Nephron (organoid): ENCODE results near the gene APPL2.

ENCODE experiments used
- H3K27ac Mint-ChIP-seq, 3 experiments: 2 replicates each; pipeline ENCODE4 v1.8.0; 2020; ENCODE audit warnings: mixed read lengths in 3 of 3, mild to moderate bottlenecking in 2 of 3, moderate library complexity in 1 of 3
- H3K27me3 Mint-ChIP-seq: 2 replicates; pipeline ENCODE4 v1.8.0; 2021; ENCODE audit warnings: low read depth, mild to moderate bottlenecking, moderate library complexity, mixed read lengths
- H3K36me3 Mint-ChIP-seq: 2 replicates; pipeline ENCODE4 v1.8.0; 2020; ENCODE audit warnings: low read depth, mixed read lengths
- H3K4me1 Mint-ChIP-seq: 2 replicates; pipeline ENCODE4 v1.8.0; 2020; ENCODE audit warnings: mixed read lengths
- H3K4me3 Mint-ChIP-seq, 3 experiments: 2 replicates each; pipeline ENCODE4 v1.8.0; 2020; ENCODE audit warnings: mild to moderate bottlenecking in 3 of 3, mixed read lengths in 3 of 3, moderate library complexity in 2 of 3
- H3K9me3 Mint-ChIP-seq: 2 replicates; pipeline ENCODE4 v1.8.0; 2020; ENCODE audit warnings: mixed read lengths
- CTCF ChIP-seq, 3 experiments: fragments of 200-600 bp; sonication (generic); IDR thresholded peaks; one replicate each; pipeline ENCODE4 v1.5.0; 2021; ENCODE audit warnings: antibody characterized with exemption in 3 of 3; ENCODE audit not compliant: unreplicated experiment in 3 of 3

Gene APPL2

GRCh38 chr12:105164068-105164467 lies 71.9 kb downstream of the APPL2 start:
- no peak for TF ChIP-seq CTCF (IDR thresholded peaks at IDR 0.05; ENCODE audit: unreplicated experiment in 3 of 3)
- Mint-ChIP-seq H3K9me3 (no peaks in the 10 kb centered on the region), H3K27ac (peak overlapping the region in 1 of 3 experiments; percentile 49), H3K4me1 (no peaks in the 10 kb centered on the region), H3K4me3 (no peak overlapping the region), H3K27me3 (no peaks in the 10 kb centered on the region), H3K36me3 (peaks cover 56% of the 10 kb centered on the region)

GRCh38 chr12:105162174-105162573 lies 73.8 kb downstream of the APPL2 start:
- H3K4me1 Mint-ChIP-seq = no peaks in the 10 kb centered on the region
- H3K27ac Mint-ChIP-seq = no peak overlapping the region
- no peak for TF ChIP-seq CTCF (IDR thresholded peaks at IDR 0.05; ENCODE audit: unreplicated experiment in 3 of 3)
- H3K9me3 Mint-ChIP-seq = no peaks in the 10 kb centered on the region
- no peaks in the 10 kb centered on the region for H3K27me3 Mint-ChIP-seq
- no peak overlapping the region for H3K4me3 Mint-ChIP-seq
- H3K36me3 Mint-ChIP-seq = peaks cover 63% of the 10 kb centered on the region

- H3K4me3 Mint-ChIP-seq = no peak overlapping the region
- peaks cover 64% of the 10 kb centered on the region for H3K36me3 Mint-ChIP-seq
- H3K27ac Mint-ChIP-seq = no peak overlapping the region
- no peaks in the 10 kb centered on the region for H3K27me3 Mint-ChIP-seq
- no peaks in the 10 kb centered on the region for H3K9me3 Mint-ChIP-seq
- H3K4me1 Mint-ChIP-seq = no peaks in the 10 kb centered on the region
- TF ChIP-seq CTCF (IDR thresholded peaks at IDR 0.05; ENCODE audit: unreplicated experiment in 3 of 3) = no peak
These were observed 77.1 kb downstream of the APPL2 start for GRCh38 chr12:105158876-105159275.

GRCh38 chr12:105157606-105158005 lies 78.4 kb downstream of the APPL2 start:
- H3K27ac Mint-ChIP-seq = no peak overlapping the region
- H3K4me1 Mint-ChIP-seq = no peaks in the 10 kb centered on the region
- H3K27me3 Mint-ChIP-seq = no peaks in the 10 kb centered on the region
- no peak overlapping the region for H3K4me3 Mint-ChIP-seq
- peaks cover 55% of the 10 kb centered on the region for H3K36me3 Mint-ChIP-seq
- H3K9me3 Mint-ChIP-seq = no peaks in the 10 kb centered on the region
- no peak for TF ChIP-seq CTCF (IDR thresholded peaks at IDR 0.05; ENCODE audit: unreplicated experiment in 3 of 3)

- no peak for TF ChIP-seq CTCF (IDR thresholded peaks at IDR 0.05; ENCODE audit: unreplicated experiment in 3 of 3)
- Mint-ChIP-seq H3K36me3 (peaks cover 50% of the 10 kb centered on the region), H3K4me3 (no peak overlapping the region), H3K27me3 (no peaks in the 10 kb centered on the region), H3K27ac (no peak overlapping the region), H3K4me1 (no peaks in the 10 kb centered on the region), H3K9me3 (no peaks in the 10 kb centered on the region)
These were observed 79.7 kb downstream of the APPL2 start for GRCh38 chr12:105156260-105156659.

GRCh38 chr12:105142259-105142658 lies 93.7 kb downstream of the APPL2 start:
- H3K4me1 Mint-ChIP-seq = no peaks in the 10 kb centered on the region
- no peak overlapping the region for H3K4me3 Mint-ChIP-seq
- no peak overlapping the region for H3K27ac Mint-ChIP-seq
- peaks cover 56% of the 10 kb centered on the region for H3K36me3 Mint-ChIP-seq
- H3K9me3 Mint-ChIP-seq = no peaks in the 10 kb centered on the region
- TF ChIP-seq CTCF (IDR thresholded peaks at IDR 0.05; ENCODE audit: unreplicated experiment in 3 of 3) = no peak
- no peaks in the 10 kb centered on the region for H3K27me3 Mint-ChIP-seq
